ENCODE data around the gene DOCK1.

Gene DOCK1

DNA sequence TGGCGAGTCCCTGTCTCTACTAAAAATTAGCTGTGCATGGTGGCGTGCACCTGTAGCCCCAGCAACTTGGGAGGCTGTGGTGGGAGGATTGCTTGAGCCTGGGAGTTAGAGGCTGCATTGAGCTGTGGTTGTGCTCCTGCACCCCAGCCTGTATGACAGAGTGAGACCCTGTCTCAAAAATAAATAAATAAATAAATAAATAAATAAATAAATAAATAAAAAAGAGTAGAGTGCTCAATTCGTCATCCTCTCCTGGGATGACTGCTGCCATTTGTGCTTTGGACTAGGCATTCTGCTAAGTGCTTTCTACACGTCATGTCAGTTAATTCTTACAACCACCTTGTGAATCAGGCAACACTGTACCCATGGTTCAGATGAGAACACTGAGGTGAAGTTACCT lies 130.6 kb downstream of the DOCK1 start:
- TF ChIP-seq, protein P1, sequence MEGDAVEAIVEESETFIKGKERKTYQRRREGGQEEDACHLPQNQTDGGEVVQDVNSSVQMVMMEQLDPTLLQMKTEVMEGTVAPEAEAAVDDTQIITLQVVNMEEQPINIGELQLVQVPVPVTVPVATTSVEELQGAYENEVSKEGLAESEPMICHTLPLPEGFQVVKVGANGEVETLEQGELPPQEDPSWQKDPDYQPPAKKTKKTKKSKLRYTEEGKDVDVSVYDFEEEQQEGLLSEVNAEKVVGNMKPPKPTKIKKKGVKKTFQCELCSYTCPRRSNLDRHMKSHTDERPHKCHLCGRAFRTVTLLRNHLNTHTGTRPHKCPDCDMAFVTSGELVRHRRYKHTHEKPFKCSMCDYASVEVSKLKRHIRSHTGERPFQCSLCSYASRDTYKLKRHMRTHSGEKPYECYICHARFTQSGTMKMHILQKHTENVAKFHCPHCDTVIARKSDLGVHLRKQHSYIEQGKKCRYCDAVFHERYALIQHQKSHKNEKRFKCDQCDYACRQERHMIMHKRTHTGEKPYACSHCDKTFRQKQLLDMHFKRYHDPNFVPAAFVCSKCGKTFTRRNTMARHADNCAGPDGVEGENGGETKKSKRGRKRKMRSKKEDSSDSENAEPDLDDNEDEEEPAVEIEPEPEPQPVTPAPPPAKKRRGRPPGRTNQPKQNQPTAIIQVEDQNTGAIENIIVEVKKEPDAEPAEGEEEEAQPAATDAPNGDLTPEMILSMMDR (IDR thresholded peaks at IDR 0.05; ENCODE audit: borderline replicate concordance, extremely low read depth, low read length, poor library complexity, severe bottlenecking) = no peak
- TF ChIP-seq EZH2 (IDR thresholded peaks at IDR 0.05; ENCODE audit: borderline replicate concordance, low read depth, low read length, severe bottlenecking) = no peak
- Histone ChIP-seq H2AFZ (ENCODE audit: low read depth, low read length) (no peak overlapping the region), H3K9me3 (ENCODE audit: insufficient read depth, low read length, severe bottlenecking) (no peaks in the 10 kb centered on the region), H3K27me3 (ENCODE audit: insufficient read depth, low read length, poor library complexity) (no peaks in the 10 kb centered on the region), H3K27ac (ENCODE audit: low read length) (no peak overlapping the region), H3K4me1 (ENCODE audit: insufficient read depth, low read length) (no peaks in the 10 kb centered on the region), H3K4me2 (ENCODE audit: insufficient read depth, low read length) (no peak overlapping the region), H4K20me1 (ENCODE audit: insufficient read depth, low read length) (no peaks in the 10 kb centered on the region), H3K9ac (ENCODE audit: low read depth, low read length) (no peak overlapping the region), H3K4me3 (ENCODE audit: low read depth in 1 of 2, low read length in 2 of 2) (no peak overlapping the region), H3K36me3 (ENCODE audit: insufficient read depth, low read length) (no peaks in the 10 kb centered on the region), H3K79me2 (ENCODE audit: insufficient read depth, low read length) (no peaks in the 10 kb centered on the region)
- DNase-seq = no peak
- no peak for ATAC-seq (ENCODE audit: insufficient read depth, low read depth)

DNA sequence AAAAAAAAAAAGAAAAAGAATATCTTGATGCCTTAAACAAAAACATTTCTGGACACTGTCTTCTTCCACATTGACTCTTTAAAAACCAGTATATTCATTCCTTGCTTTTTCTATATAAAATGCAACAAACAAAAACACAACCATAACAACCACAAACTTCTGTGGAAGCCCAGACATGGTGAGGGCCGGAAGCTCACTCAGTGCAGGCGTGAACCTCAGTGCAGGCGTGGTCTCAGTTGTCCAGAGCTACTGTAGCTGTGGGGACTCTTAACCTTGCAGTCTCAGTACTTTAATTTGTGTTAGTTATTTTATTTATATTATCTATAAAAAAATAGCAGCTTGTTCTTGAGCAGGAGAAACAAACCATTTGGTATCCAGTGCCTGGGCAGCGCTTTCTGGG lies 131.8 kb downstream of the DOCK1 start:
- no peaks in the 10 kb centered on the region for H3K27me3 ChIP-seq (ENCODE audit: insufficient read depth, low read length, poor library complexity)
- H3K9me3 ChIP-seq (ENCODE audit: insufficient read depth, low read length, severe bottlenecking) = no peaks in the 10 kb centered on the region
- no peak overlapping the region for H3K9ac ChIP-seq (ENCODE audit: low read depth, low read length)
- no peaks in the 10 kb centered on the region for H4K20me1 ChIP-seq (ENCODE audit: insufficient read depth, low read length)
- TF ChIP-seq EZH2 (IDR thresholded peaks at IDR 0.05; ENCODE audit: borderline replicate concordance, low read depth, low read length, severe bottlenecking) = no peak
- TF ChIP-seq, protein P1 (IDR thresholded peaks at IDR 0.05; ENCODE audit: borderline replicate concordance, extremely low read depth, low read length, poor library complexity, severe bottlenecking) = no peak
- H2AFZ ChIP-seq (ENCODE audit: low read depth, low read length) = no peak overlapping the region
- no peaks in the 10 kb centered on the region for H3K79me2 ChIP-seq (ENCODE audit: insufficient read depth, low read length)
- no peak overlapping the region for H3K27ac ChIP-seq (ENCODE audit: low read length)
- H3K36me3 ChIP-seq (ENCODE audit: insufficient read depth, low read length) = no peaks in the 10 kb centered on the region
- DNase-seq (no peak), ATAC-seq (ENCODE audit: insufficient read depth, low read depth) (no peak)
- no peak overlapping the region for H3K4me3 ChIP-seq (ENCODE audit: low read depth in 1 of 2, low read length in 2 of 2)
- H3K4me1 ChIP-seq (ENCODE audit: insufficient read depth, low read length) = no peaks in the 10 kb centered on the region
- H3K4me2 ChIP-seq (ENCODE audit: insufficient read depth, low read length) = no peak overlapping the region

DNA sequence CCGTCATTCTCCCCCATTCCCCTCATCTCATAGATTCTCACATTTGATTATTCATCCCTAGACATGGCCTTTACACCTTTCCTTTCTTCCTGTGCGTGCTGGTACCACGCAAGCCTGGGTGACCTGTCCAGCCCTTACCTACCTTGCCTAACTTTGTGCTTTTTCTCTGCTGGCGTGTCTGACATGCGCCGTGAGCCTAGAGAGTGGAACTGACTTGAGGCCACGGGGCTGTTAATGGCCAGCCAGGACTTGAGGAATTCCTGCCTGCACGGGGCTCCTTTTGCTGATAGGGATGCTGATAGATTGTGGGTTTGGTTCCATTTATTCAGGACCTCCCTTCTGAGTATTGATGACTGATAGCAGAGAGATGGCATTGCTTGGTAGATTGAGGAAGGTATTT lies 134.2 kb downstream of the DOCK1 start:
- Histone ChIP-seq H3K4me3 (ENCODE audit: low read depth in 1 of 2, low read length in 2 of 2) (no peak overlapping the region), H3K9me3 (ENCODE audit: insufficient read depth, low read length, severe bottlenecking) (no peaks in the 10 kb centered on the region), H3K4me2 (ENCODE audit: insufficient read depth, low read length) (no peak overlapping the region), H3K4me1 (ENCODE audit: insufficient read depth, low read length) (no peaks in the 10 kb centered on the region), H3K27me3 (ENCODE audit: insufficient read depth, low read length, poor library complexity) (no peaks in the 10 kb centered on the region), H4K20me1 (ENCODE audit: insufficient read depth, low read length) (no peaks in the 10 kb centered on the region), H3K27ac (ENCODE audit: low read length) (no peak overlapping the region), H3K36me3 (ENCODE audit: insufficient read depth, low read length) (no peaks in the 10 kb centered on the region), H3K9ac (ENCODE audit: low read depth, low read length) (no peak overlapping the region), H3K79me2 (ENCODE audit: insufficient read depth, low read length) (no peaks in the 10 kb centered on the region), H2AFZ (ENCODE audit: low read depth, low read length) (no peak overlapping the region)
- DNase-seq (no peak), ATAC-seq (ENCODE audit: insufficient read depth, low read depth) (no peak)
- TF ChIP-seq EZH2 (IDR thresholded peaks at IDR 0.05; ENCODE audit: borderline replicate concordance, low read depth, low read length, severe bottlenecking) = no peak
- TF ChIP-seq, protein P1 (IDR thresholded peaks at IDR 0.05; ENCODE audit: borderline replicate concordance, extremely low read depth, low read length, poor library complexity, severe bottlenecking) = no peak

DNA sequence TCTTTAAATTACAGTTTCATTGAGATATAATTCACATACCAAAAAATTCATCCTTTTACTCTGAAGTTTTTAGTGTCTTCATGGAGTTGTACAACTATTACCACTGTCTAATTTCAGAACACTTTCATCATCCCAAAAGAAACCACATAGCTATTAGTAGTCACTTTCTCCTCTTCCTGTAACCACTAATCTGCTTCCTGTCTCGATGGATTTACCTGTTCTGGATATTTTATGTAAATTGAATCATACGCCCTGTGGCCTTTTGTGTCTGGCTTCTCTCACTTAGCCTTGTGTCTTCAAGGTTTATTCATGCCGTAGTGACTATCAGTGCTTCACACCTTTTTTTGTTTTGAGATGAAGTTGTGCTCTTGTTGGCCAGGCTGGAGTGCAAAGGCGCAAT lies 135.5 kb downstream of the DOCK1 start:
- Histone ChIP-seq H3K4me3 (ENCODE audit: low read depth in 1 of 2, low read length in 2 of 2) (no peak overlapping the region), H3K27ac (ENCODE audit: low read length) (no peak overlapping the region)
- DNase-seq = no peak

More for the DNA sequence above, 135.5 kb downstream of the DOCK1 start:
- Histone ChIP-seq H4K20me1 (ENCODE audit: insufficient read depth, low read length) (no peaks in the 10 kb centered on the region), H3K27me3 (ENCODE audit: insufficient read depth, low read length, poor library complexity) (no peaks in the 10 kb centered on the region), H3K79me2 (ENCODE audit: insufficient read depth, low read length) (no peaks in the 10 kb centered on the region), H3K4me2 (ENCODE audit: insufficient read depth, low read length) (no peak overlapping the region), H3K36me3 (ENCODE audit: insufficient read depth, low read length) (no peaks in the 10 kb centered on the region), H2AFZ (ENCODE audit: low read depth, low read length) (no peak overlapping the region), H3K9me3 (ENCODE audit: insufficient read depth, low read length, severe bottlenecking) (no peaks in the 10 kb centered on the region), H3K4me1 (ENCODE audit: insufficient read depth, low read length) (no peaks in the 10 kb centered on the region), H3K9ac (ENCODE audit: low read depth, low read length) (no peak overlapping the region)
- no peak for TF ChIP-seq EZH2 (IDR thresholded peaks at IDR 0.05; ENCODE audit: borderline replicate concordance, low read depth, low read length, severe bottlenecking)
- TF ChIP-seq, protein P1 (IDR thresholded peaks at IDR 0.05; ENCODE audit: borderline replicate concordance, extremely low read depth, low read length, poor library complexity, severe bottlenecking) = no peak
- no peak for ATAC-seq (ENCODE audit: insufficient read depth, low read depth)

Measured in DND-41 (cell line).